HCT116 (cell line): Measurements from ENCODE around the gene POLR3GL. TPM values are rescaled to one million over a fixed set of nuclear protein-coding genes. Genes with fewer than 3 reads are reported as not detected.

Experiments
- ATAC-seq: fragments of 200-7000 bp; cut with Tn5 transposase; 2 replicates; pipeline ENCODE4 v1.9.1; 2020; ENCODE audit warnings: mild to moderate bottlenecking, moderate library complexity
- BruUV-seq: library from RNA; stranded (reverse); fragments of 400-500 nt; replicated peaks from 2 replicates; lab custom pipeline; 2021; lab: Mats Ljungman, UMichigan
- CTCF ChIA-PET: fragments of 300-600 bp; sonication (Branson Sonifier 250); formaldehyde crosslinking; loops from one replicate; lab custom pipeline; 2021; ENCODE audit warnings: antibody characterized with exemption; lab: Charles Lee
- POLR2A ChIA-PET: fragments of 300-600, 350-600 bp; sonication (Branson Sonifier 250); formaldehyde crosslinking; loops from one replicate; lab custom pipeline; 2021; ENCODE audit warnings: antibody characterized with exemption; lab: Charles Lee
- RAD21 ChIA-PET, 2 experiments: fragments of 300-600 bp; sonication (Branson Sonifier 250); formaldehyde crosslinking; loops; one replicate each; lab custom pipeline; 2023; ENCODE audit warnings: low total read pairs in 2 of 2; ENCODE audit not compliant: uncharacterized antibody in 2 of 2, unreplicated experiment in 2 of 2, low non-redundant PET in 1 of 2; lab: Charles Lee
- DNase-seq: peaks from one replicate; pipeline ENCODE4 v3.0.0-alpha.2; 2010; ENCODE audit warnings: low read depth, low spot score
- H2AFZ ChIP-seq: fragments of 200-600 bp; shearing (Covaris generic), sonication (generic); 2 replicates; pipeline ENCODE4 v1.6.1; 2017; ENCODE audit warnings: low read depth, mixed run types, mixed read lengths, antibody characterized with exemption, low read length; ENCODE audit not compliant: poor library complexity, severe bottlenecking
- H3K27ac ChIP-seq: 2 replicates; pipeline ENCODE4 v1.5.1; 2012; ENCODE audit warnings: low read depth, low read length
- H3K27me3 ChIP-seq: fragments of 200-600 bp; sonication (generic); 2 replicates; pipeline ENCODE4 v1.6.1; 2016; ENCODE audit warnings: mixed run types, low read length, mixed read lengths; ENCODE audit not compliant: insufficient read depth
- H3K36me3 ChIP-seq, 2 experiments: fragments of 200-500 bp in 1 of 2; fragments of 200-600 bp in 1 of 2; sonication (Bioruptor generic) in 1 of 2; sonication (generic) in 1 of 2; 2 replicates each; pipeline versions ENCODE4 v1.5.1 to v1.6.1; 2014 to 2016; ENCODE audit warnings: low read length in 2 of 2, inconsistent platforms in 1 of 2, mixed read lengths in 1 of 2, mixed run types in 1 of 2; ENCODE audit not compliant: insufficient read depth in 2 of 2, control insufficient read depth in 1 of 2
- H3K4me1 ChIP-seq, 2 experiments: fragments of 200-600 bp in 1 of 2; sonication (generic) in 1 of 2; 2 replicates each; pipeline versions ENCODE4 v1.5.1 to v1.6.1; 2012 to 2017; ENCODE audit warnings: low read length in 2 of 2, inconsistent platforms in 1 of 2, mild to moderate bottlenecking in 1 of 2, mixed read lengths in 1 of 2, mixed run types in 1 of 2, moderate library complexity in 1 of 2; ENCODE audit not compliant: insufficient read depth in 2 of 2, control insufficient read depth in 1 of 2
- H3K4me2 ChIP-seq: fragments of 200-600 bp; sonication (generic); 2 replicates; pipeline ENCODE4 v1.6.1; 2017; ENCODE audit warnings: mixed run types, low read length, mixed read lengths
- H3K4me3 ChIP-seq, 2 experiments: fragments of 200-600 bp in 1 of 2; sonication (generic) in 1 of 2; replicated peaks in 1 of 2; 2 replicates each; pipeline ENCODE4 v1.5.1; 2011 to 2016; ENCODE audit warnings: low read length in 2 of 2, control low read depth in 1 of 2, low read depth in 1 of 2, mild to moderate bottlenecking in 1 of 2, mixed read lengths in 1 of 2, mixed run types in 1 of 2
- H3K79me2 ChIP-seq: fragments of 200-600 bp; sonication (generic); 2 replicates; pipeline ENCODE4 v1.6.1; 2017; ENCODE audit warnings: mild to moderate bottlenecking, mixed run types, low read length, moderate library complexity, mixed read lengths; ENCODE audit not compliant: insufficient read depth
- H3K9ac ChIP-seq: fragments of 200-600 bp; sonication (generic); 2 replicates; pipeline ENCODE4 v1.6.1; 2016; ENCODE audit warnings: low read length, mixed read lengths
- H3K9me2 ChIP-seq: fragments of 200-600 bp; sonication (generic), shearing (Covaris generic); 2 replicates; pipeline ENCODE4 v1.6.1; 2017; ENCODE audit warnings: mixed run types, mild to moderate bottlenecking, moderate library complexity; ENCODE audit not compliant: insufficient read depth
- H3K9me3 ChIP-seq, 2 experiments: fragments of 200-500 bp in 1 of 2; fragments of 200-600 bp in 1 of 2; sonication (Bioruptor generic) in 1 of 2; sonication (generic) in 1 of 2; 2 replicates each; pipeline ENCODE4 v1.6.1; 2014 to 2017; ENCODE audit warnings: low read length in 2 of 2, mixed read lengths in 2 of 2, inconsistent platforms in 1 of 2, low read depth in 1 of 2, mild to moderate bottlenecking in 1 of 2, mixed run types in 1 of 2, moderate library complexity in 1 of 2; ENCODE audit not compliant: control insufficient read depth in 1 of 2, insufficient read depth in 1 of 2
- H4K20me1 ChIP-seq: fragments of 200-600 bp; sonication (generic), shearing (Covaris generic); 2 replicates; pipeline ENCODE4 v1.6.1; 2017; ENCODE audit warnings: mixed run types, mild to moderate bottlenecking, moderate library complexity; ENCODE audit not compliant: insufficient read depth
- CEBPB ChIP-seq: IDR thresholded peaks from 2 replicates; pipeline ENCODE4 v1.6.1; 2012; ENCODE audit warnings: low read depth
- EZH2 ChIP-seq: fragments of 200-600 bp; sonication (generic); IDR thresholded peaks from 2 replicates; pipeline ENCODE4 v1.6.1; 2017; ENCODE audit warnings: antibody characterized with exemption, mixed run types
- EZH2phosphoT487 ChIP-seq: fragments of 200-600 bp; IDR thresholded peaks from 2 replicates; pipeline ENCODE4 v1.6.1; 2018; ENCODE audit warnings: antibody characterized with exemption, borderline replicate concordance
- FOSL1 ChIP-seq: IDR thresholded peaks from 2 replicates; pipeline ENCODE4 v1.6.1; 2012; ENCODE audit warnings: low read depth
- JUND ChIP-seq: IDR thresholded peaks from 2 replicates; pipeline ENCODE4 v1.6.1; 2012
- RAD21 ChIP-seq: IDR thresholded peaks from 2 replicates; pipeline ENCODE4 v1.6.1; 2012; ENCODE audit warnings: low read depth, mild to moderate bottlenecking
- SIN3A ChIP-seq: IDR thresholded peaks from 2 replicates; pipeline ENCODE4 v1.6.1; 2012; ENCODE audit warnings: low read depth
- SRF ChIP-seq: IDR thresholded peaks from 2 replicates; pipeline ENCODE4 v1.6.1; 2012; ENCODE audit warnings: low read depth
- TCF7L2 ChIP-seq: IDR thresholded peaks from 2 replicates; pipeline ENCODE4 v1.7.0; 2011; ENCODE audit warnings: borderline replicate concordance, inconsistent platforms; ENCODE audit not compliant: insufficient read depth, insufficient read length; ENCODE audit errors: extremely low read depth
- YY1 ChIP-seq: IDR thresholded peaks from 2 replicates; pipeline ENCODE4 v1.6.1; 2011; ENCODE audit warnings: low read length, low read depth, moderate library complexity, mild to moderate bottlenecking; ENCODE audit not compliant: insufficient replicate concordance; ENCODE audit errors: extremely low read depth
- ZFX ChIP-seq: fragments of 450-650 bp; IDR thresholded peaks from 2 replicates; pipeline ENCODE4 v1.6.1; 2017
- intact Hi-C: fragments of 100-400 bp; cut with micrococcal nuclease; formaldehyde crosslinking; loops from 2 replicates; pipeline ENCODE4 v1.10.0; 2022
- total RNA-seq: library from RNA; stranded (reverse); gene quantifications from one replicate; pipeline ENCODE4 v1.2.1, GENCODE V29; 2021; ENCODE audit not compliant: unreplicated experiment
- TF ChIP-seq, protein P1 (sequence below): IDR thresholded peaks from 2 replicates; pipeline ENCODE4 v1.6.1; 2012; ENCODE audit warnings: low read depth
- TF ChIP-seq, protein P2 (sequence below): IDR thresholded peaks from 2 replicates; pipeline ENCODE4 v1.6.1; 2011; ENCODE audit warnings: mild to moderate bottlenecking, low read length, moderate library complexity; ENCODE audit not compliant: insufficient replicate concordance; ENCODE audit errors: extremely low read depth

POLR3GL gene
- total RNA-seq, 1 experiment from 2014 or later, result 17.9 TPM

DNA sequence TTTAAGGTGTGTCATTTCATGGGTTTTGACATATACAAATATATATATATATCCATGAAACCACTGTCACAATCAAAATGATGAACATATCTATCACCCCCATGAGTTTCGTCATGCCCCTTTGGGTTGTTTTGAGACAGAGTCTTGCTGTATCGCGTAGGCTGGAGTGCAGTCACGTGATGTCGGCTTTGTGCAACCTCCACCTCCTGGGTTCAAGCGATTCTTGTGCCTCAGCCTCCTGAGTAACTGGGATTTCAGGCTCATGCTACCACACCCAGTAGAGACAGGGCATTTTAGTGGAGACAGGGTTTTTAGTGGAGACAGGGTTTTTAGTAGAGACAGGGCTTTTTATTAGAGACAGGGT is 49.1 kb downstream of the POLR3GL start:
- CTCF ChIA-PET, result no interaction called here
- ATAC-seq, result no peak

DNA sequence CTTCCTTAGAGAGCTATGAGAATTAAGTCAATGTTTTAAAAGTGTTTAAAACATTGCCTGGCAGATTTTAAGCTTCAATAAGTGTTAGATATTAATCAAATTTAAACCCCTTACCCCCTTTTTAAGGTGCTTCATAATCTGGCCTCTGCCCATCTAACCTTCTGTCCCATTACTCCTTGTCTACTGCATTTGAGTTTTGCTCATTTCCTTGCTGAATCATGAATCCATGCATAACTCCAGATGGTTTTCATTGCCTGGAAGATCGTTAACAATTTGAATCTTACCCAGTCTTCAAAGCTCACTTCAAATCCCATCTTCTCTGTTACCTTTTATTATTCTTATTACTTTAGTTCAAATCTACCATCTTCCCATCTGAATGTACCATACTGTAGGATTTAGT is 52.4 kb downstream of the POLR3GL start:
- no peak overlapping the region for H2AFZ ChIP-seq
- H3K27ac ChIP-seq, result no peak overlapping the region
- POLR2A ChIA-PET, result no interaction called here
- H3K9me2 ChIP-seq, result no peaks in the 10 kb centered on the region
- H3K79me2 ChIP-seq, result no peaks in the 10 kb centered on the region
- DNase-seq, result no peak
- RAD21 ChIA-PET, result no interaction called here
- H3K27me3 ChIP-seq, result no peaks in the 10 kb centered on the region
- CTCF ChIA-PET, result interaction anchor here (1.0 to 1.2 kb wide), 2 partner anchors 16 to 38 kb away, joined by 3 read pairs; no protein-coding TSS in a partner anchor
- no peaks in the 10 kb centered on the region for H3K36me3 ChIP-seq
- H3K4me1 ChIP-seq, result peaks cover 0 to 5% of the 10 kb centered on the region in 2 experiments; a peak in 2 of 4 replicates
- intact Hi-C loops, result loop anchor here (1.0 kb wide), 1 partner anchor 14 kb away; no protein-coding TSS in a partner anchor
- no peak for ATAC-seq
- no peak overlapping the region for H3K4me3 ChIP-seq
- H3K4me2 ChIP-seq, result no peak overlapping the region
- BruUV-seq, result no TSS peak
- no peaks in the 10 kb centered on the region for H4K20me1 ChIP-seq
- no peak overlapping the region for H3K9ac ChIP-seq
- no peak for TF ChIP-seq SIN3A
- TF ChIP-seq CEBPB, result no peak
- no peak for TF ChIP-seq JUND
- TF ChIP-seq ZFX, result no peak
- no peak for TF ChIP-seq EZH2
- TF ChIP-seq EZH2phosphoT487, result no peak
- TF ChIP-seq, protein P1, sequence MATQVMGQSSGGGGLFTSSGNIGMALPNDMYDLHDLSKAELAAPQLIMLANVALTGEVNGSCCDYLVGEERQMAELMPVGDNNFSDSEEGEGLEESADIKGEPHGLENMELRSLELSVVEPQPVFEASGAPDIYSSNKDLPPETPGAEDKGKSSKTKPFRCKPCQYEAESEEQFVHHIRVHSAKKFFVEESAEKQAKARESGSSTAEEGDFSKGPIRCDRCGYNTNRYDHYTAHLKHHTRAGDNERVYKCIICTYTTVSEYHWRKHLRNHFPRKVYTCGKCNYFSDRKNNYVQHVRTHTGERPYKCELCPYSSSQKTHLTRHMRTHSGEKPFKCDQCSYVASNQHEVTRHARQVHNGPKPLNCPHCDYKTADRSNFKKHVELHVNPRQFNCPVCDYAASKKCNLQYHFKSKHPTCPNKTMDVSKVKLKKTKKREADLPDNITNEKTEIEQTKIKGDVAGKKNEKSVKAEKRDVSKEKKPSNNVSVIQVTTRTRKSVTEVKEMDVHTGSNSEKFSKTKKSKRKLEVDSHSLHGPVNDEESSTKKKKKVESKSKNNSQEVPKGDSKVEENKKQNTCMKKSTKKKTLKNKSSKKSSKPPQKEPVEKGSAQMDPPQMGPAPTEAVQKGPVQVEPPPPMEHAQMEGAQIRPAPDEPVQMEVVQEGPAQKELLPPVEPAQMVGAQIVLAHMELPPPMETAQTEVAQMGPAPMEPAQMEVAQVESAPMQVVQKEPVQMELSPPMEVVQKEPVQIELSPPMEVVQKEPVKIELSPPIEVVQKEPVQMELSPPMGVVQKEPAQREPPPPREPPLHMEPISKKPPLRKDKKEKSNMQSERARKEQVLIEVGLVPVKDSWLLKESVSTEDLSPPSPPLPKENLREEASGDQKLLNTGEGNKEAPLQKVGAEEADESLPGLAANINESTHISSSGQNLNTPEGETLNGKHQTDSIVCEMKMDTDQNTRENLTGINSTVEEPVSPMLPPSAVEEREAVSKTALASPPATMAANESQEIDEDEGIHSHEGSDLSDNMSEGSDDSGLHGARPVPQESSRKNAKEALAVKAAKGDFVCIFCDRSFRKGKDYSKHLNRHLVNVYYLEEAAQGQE, result no peak
- TF ChIP-seq YY1, result no peak
- no peak for TF ChIP-seq FOSL1
- TF ChIP-seq, protein P2, sequence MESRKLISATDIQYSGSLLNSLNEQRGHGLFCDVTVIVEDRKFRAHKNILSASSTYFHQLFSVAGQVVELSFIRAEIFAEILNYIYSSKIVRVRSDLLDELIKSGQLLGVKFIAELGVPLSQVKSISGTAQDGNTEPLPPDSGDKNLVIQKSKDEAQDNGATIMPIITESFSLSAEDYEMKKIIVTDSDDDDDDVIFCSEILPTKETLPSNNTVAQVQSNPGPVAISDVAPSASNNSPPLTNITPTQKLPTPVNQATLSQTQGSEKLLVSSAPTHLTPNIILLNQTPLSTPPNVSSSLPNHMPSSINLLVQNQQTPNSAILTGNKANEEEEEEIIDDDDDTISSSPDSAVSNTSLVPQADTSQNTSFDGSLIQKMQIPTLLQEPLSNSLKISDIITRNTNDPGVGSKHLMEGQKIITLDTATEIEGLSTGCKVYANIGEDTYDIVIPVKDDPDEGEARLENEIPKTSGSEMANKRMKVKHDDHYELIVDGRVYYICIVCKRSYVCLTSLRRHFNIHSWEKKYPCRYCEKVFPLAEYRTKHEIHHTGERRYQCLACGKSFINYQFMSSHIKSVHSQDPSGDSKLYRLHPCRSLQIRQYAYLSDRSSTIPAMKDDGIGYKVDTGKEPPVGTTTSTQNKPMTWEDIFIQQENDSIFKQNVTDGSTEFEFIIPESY, result no peak
- TF ChIP-seq TCF7L2, result no peak
- no peaks in the 10 kb centered on the region for H3K9me3 ChIP-seq

More for the DNA sequence above, 49.1 kb downstream of the POLR3GL start:
- BruUV-seq, result no TSS peak
- POLR2A ChIA-PET, result no interaction called here
- RAD21 ChIA-PET, result no interaction called here
- Histone ChIP-seq H3K9ac (no peak overlapping the region), H3K9me2 (no peaks in the 10 kb centered on the region), H3K36me3 (no peaks in the 10 kb centered on the region), H2AFZ (peak overlapping the region; percentile 90), H4K20me1 (no peaks in the 10 kb centered on the region), H3K79me2 (no peaks in the 10 kb centered on the region), H3K4me3 (no peak overlapping the region), H3K27ac (no peak overlapping the region), H3K4me2 (peak overlapping the region; percentile 26; the same call in 1 of the 2 replicates), H3K27me3 (no peaks in the 10 kb centered on the region), H3K9me3 (no peaks in the 10 kb centered on the region), H3K4me1 (peaks cover 0 to 5% of the 10 kb centered on the region in 2 experiments; a peak in 2 of 4 replicates)
- no peak for DNase-seq
- intact Hi-C loops, result loop anchor here (1.0 kb wide), 1 partner anchor 121 kb away; no protein-coding TSS in a partner anchor
- no peak for TF ChIP-seq RAD21
- TF ChIP-seq SRF, result no peak
- TF ChIP-seq FOSL1, result no peak
